ENCODE results near the gene EFHD2. TPM values are rescaled to one million over a fixed set of nuclear protein-coding genes. Genes with fewer than 3 reads are reported as not detected.

The EFHD2 gene
- total RNA-seq, 2 donors from 2014 or later: 69.9 to 281 TPM

DNA sequence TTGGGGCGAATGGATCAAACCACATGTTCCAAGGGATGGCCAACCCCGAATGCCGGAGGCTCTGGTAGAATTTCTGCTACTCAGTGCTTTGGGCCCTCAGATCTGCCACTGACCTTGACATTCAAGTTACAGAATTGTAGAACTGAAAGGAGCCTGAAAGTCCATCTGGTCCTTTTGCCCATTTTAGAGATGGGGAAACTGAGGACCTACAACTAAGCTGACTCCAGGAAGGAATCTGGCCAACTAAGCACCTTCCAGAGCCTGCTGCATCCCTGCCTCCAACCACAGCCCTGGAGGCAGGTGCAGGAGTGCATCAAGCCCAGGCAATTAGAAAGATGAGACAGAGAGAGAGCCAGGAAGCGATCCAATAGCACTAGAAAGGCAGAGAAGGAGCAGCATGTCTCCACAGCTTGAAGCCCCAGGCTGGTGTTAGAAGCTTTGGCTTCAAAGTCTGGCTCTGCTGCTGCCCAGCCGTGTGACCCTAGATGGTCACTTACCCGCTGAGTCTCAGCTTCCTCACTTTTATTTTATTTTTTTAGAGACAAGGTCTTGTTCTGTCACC, 27.3 kb downstream of the EFHD2 start:
- Histone ChIP-seq H3K27me3 (replicated peaks; ENCODE audit: insufficient read depth) (no peaks in the 10 kb centered on the region), H3K27ac (no peak overlapping the region), H3K4me1 (replicated peaks) (no peaks in the 10 kb centered on the region), H3K9me3 (no peaks in the 10 kb centered on the region), H3K36me3 (no peaks in the 10 kb centered on the region), H3K4me3 (no peak overlapping the region)
- no peak for DNase-seq (ENCODE audit: low spot score)
- WGBS: 94% methylated on average over 6 of the region's 6 CpGs
- intact Hi-C loops (cut with DNase I): loop anchor here (10.0 kb wide), 1 partner anchor 312 kb away; no protein-coding TSS in a partner anchor
- TF ChIP-seq, protein P1, sequence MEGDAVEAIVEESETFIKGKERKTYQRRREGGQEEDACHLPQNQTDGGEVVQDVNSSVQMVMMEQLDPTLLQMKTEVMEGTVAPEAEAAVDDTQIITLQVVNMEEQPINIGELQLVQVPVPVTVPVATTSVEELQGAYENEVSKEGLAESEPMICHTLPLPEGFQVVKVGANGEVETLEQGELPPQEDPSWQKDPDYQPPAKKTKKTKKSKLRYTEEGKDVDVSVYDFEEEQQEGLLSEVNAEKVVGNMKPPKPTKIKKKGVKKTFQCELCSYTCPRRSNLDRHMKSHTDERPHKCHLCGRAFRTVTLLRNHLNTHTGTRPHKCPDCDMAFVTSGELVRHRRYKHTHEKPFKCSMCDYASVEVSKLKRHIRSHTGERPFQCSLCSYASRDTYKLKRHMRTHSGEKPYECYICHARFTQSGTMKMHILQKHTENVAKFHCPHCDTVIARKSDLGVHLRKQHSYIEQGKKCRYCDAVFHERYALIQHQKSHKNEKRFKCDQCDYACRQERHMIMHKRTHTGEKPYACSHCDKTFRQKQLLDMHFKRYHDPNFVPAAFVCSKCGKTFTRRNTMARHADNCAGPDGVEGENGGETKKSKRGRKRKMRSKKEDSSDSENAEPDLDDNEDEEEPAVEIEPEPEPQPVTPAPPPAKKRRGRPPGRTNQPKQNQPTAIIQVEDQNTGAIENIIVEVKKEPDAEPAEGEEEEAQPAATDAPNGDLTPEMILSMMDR (IDR thresholded peaks at IDR 0.05): no peak
- TF ChIP-seq POLR2A (IDR thresholded peaks at IDR 0.05): no peak
- TF ChIP-seq POLR2AphosphoS5 (IDR thresholded peaks at IDR 0.05): no peak

DNA sequence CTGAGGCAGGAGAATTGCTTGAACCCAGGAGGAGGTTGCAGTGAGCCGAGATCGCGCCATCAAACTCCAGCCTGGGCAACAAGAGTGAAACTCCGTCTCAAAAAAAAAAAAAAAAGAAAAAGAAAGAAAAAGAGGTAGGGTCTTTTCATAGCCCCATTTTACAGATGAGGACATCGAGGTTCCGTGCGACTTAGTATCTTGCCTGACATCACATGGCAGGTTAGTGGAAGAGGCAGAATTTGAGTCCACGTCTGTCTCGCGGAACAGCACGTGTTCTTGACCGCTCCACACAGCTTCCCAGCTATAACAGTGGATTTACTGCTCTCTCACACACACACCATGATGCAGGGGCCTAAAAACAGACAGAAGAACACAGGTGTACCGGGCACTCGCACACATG, 29.6 kb downstream of the EFHD2 start:
- no peak overlapping the region for H3K27ac ChIP-seq
- intact Hi-C loops (cut with DNase I): loop anchor here (10.0 kb wide), 1 partner anchor 315 kb away; no protein-coding TSS in a partner anchor
- TF ChIP-seq POLR2AphosphoS5 (IDR thresholded peaks at IDR 0.05): no peak
- TF ChIP-seq, protein P1 (IDR thresholded peaks at IDR 0.05): no peak
- TF ChIP-seq POLR2A (IDR thresholded peaks at IDR 0.05): no peak
- WGBS: 98% methylated on average over 14 of the region's 14 CpGs
- H3K4me1 ChIP-seq (replicated peaks): no peaks in the 10 kb centered on the region
- H3K36me3 ChIP-seq: no peaks in the 10 kb centered on the region
- H3K4me3 ChIP-seq: no peak overlapping the region
- no peaks in the 10 kb centered on the region for H3K27me3 ChIP-seq (replicated peaks; ENCODE audit: insufficient read depth)
- DNase-seq (ENCODE audit: low spot score): no peak
- H3K9me3 ChIP-seq: no peaks in the 10 kb centered on the region

DNA sequence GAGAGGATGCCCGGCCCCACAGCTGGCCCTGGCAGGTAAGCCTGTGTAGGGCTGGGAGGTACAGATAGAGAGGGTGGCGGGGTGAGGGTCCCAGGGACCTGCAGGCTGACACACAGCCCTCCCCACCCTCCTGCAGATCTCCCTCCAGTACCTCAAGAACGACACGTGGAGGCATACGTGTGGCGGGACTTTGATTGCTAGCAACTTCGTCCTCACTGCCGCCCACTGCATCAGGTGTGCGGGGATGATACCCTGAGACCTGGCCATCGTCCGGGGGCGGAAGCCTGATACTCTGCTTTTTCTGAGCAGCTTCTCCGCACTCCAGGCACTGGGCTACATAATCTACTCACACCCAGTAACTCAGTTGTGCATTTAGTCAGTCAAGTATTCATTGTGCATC, 30.7 kb downstream of the EFHD2 start:
- H3K4me1 ChIP-seq (replicated peaks): no peaks in the 10 kb centered on the region
- H3K4me3 ChIP-seq: no peak overlapping the region
- WGBS: 91% methylated on average over 13 of the region's 13 CpGs
- H3K27me3 ChIP-seq (replicated peaks; ENCODE audit: insufficient read depth): no peaks in the 10 kb centered on the region
- H3K36me3 ChIP-seq: no peaks in the 10 kb centered on the region
- no peak for DNase-seq (ENCODE audit: low spot score)
- TF ChIP-seq POLR2A (IDR thresholded peaks at IDR 0.05) (no peak), POLR2AphosphoS5 (IDR thresholded peaks at IDR 0.05) (no peak)
- TF ChIP-seq, protein P1 (IDR thresholded peaks at IDR 0.05): no peak
- no peaks in the 10 kb centered on the region for H3K9me3 ChIP-seq
- no peak overlapping the region for H3K27ac ChIP-seq
- intact Hi-C loops (cut with DNase I): no loop called here

DNA sequence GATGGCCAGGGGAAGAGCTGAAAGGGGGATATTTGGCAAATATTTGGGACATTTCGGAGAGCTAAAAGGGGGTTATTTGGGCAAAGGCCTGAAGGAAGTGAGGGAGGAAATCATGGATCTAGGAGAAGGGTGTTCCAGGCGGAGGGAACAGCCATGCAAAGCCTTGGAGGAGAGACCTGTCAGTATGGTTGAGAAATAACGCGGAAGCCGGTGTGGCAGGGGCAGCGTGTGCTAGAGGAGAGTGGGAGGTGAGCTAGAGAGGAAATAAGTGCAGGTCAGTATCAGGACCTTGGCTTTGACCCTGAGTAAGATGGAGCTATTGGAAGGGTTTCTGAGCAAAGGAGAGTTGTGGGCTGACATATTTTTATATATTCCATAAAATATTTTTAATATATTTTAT, 31.6 kb downstream of the EFHD2 start:
- no peak for DNase-seq (ENCODE audit: low spot score)
- H3K9me3 ChIP-seq: no peaks in the 10 kb centered on the region
- no peaks in the 10 kb centered on the region for H3K4me1 ChIP-seq (replicated peaks)
- TF ChIP-seq POLR2AphosphoS5 (IDR thresholded peaks at IDR 0.05): no peak
- TF ChIP-seq, protein P1 (IDR thresholded peaks at IDR 0.05): no peak
- TF ChIP-seq POLR2A (IDR thresholded peaks at IDR 0.05): no peak
- H3K4me3 ChIP-seq: no peak overlapping the region
- WGBS: 91% methylated on average over 6 of the region's 6 CpGs
- H3K27ac ChIP-seq: no peak overlapping the region
- intact Hi-C loops (cut with DNase I): no loop called here
- no peaks in the 10 kb centered on the region for H3K27me3 ChIP-seq (replicated peaks; ENCODE audit: insufficient read depth)
- no peaks in the 10 kb centered on the region for H3K36me3 ChIP-seq

DNA sequence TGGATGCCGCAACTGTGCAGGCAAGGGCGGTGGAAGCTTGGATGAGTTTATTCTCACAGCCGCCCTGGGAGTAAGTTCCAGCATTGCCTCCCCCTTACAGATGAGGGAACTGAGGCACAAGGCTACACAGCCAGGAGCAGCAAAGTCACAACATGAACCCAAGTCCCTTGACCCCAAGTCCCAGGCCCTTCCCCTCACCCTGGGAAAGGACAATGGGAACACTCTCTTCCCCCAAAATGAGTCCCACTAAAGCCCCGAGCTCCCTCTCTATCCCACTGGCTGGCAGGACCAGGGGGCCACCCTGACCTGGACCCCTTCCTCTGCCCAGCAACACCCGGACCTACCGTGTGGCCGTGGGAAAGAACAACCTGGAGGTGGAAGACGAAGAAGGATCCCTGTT, 32.4 kb downstream of the EFHD2 start:
- Histone ChIP-seq H3K4me1 (replicated peaks) (no peaks in the 10 kb centered on the region), H3K9me3 (no peaks in the 10 kb centered on the region), H3K27ac (no peak overlapping the region), H3K27me3 (replicated peaks; ENCODE audit: insufficient read depth) (no peaks in the 10 kb centered on the region), H3K4me3 (no peak overlapping the region), H3K36me3 (no peaks in the 10 kb centered on the region)
- no peak for DNase-seq (ENCODE audit: low spot score)
- intact Hi-C loops (cut with DNase I): no loop called here
- TF ChIP-seq, protein P1 (IDR thresholded peaks at IDR 0.05): no peak
- TF ChIP-seq POLR2AphosphoS5 (IDR thresholded peaks at IDR 0.05): no peak
- TF ChIP-seq POLR2A (IDR thresholded peaks at IDR 0.05): no peak
- 93% methylated on average over 8 of the region's 8 CpGs for WGBS

Measured in prostate gland (tissue), 2 donors.